ENCODE measurements around the gene SELENOK. TPM values are rescaled to one million over a fixed set of nuclear protein-coding genes. Genes with fewer than 3 reads are reported as not detected.

The SELENOK gene
- total and polyA plus RNA-seq, 2 of the 4 experiments (the other 2 are of a cell fraction) = 35.5 to 37.1 TPM

DNA sequence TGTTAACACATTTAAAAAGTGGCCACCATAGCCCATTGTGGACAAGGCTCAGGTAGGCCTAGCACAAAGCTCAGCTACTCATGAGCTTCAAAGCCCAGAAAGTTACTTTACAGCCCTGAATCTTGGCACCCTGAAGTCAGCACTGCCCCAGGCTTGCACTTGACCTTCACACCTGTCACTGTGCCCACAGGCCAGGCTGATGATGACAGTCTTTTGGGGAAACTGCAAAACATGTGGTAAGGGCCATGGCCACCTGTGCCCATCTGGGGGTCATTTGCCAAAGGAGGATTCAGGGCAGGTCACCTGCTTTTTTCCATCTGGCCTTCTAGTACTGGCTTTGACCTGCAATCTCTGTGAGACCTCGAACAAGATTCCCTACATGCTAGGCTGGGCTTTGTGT, 56.4 kb downstream of the SELENOK start:
- Histone ChIP-seq H2AK5ac (ENCODE audit: low read depth, low read length) (no peak overlapping the region), H3K9ac (ENCODE audit: low read depth, low read length) (no peak overlapping the region), H2AK9ac (replicated peaks; ENCODE audit: low read depth, low read length, poor library complexity) (no peak overlapping the region), H4K5ac (ENCODE audit: low read depth, low read length) (no peak overlapping the region), H4K8ac (ENCODE audit: low read depth in 2 of 2, low read length in 2 of 2) (no peak overlapping the region), H3K4ac (ENCODE audit: low read depth, low read length) (no peak overlapping the region), H3K4me2 (ENCODE audit: low read depth, low read length) (no peak overlapping the region), H3K18ac (ENCODE audit: low read depth, low read length) (no peak overlapping the region), H3K9me1 (ENCODE audit: insufficient read depth, low read length) (no peaks in the 10 kb centered on the region), H3K27ac (ENCODE audit: insufficient read depth, low read length) (no peak overlapping the region), H3K4me3 (ENCODE audit: insufficient read depth, low read depth, low read length) (no peak overlapping the region), H3K23ac (ENCODE audit: low read depth, low read length) (no peak overlapping the region), H2BK5ac (ENCODE audit: low read depth, low read length, poor library complexity, severe bottlenecking) (no peak overlapping the region), H2BK15ac (ENCODE audit: low read depth, low read length) (no peak overlapping the region), H2BK120ac (ENCODE audit: low read depth, low read length) (no peak overlapping the region), H3K79me1 (ENCODE audit: low read depth in 1 of 2, low read length in 2 of 2) (no peaks in the 10 kb centered on the region), H3K27me3 (ENCODE audit: control insufficient read depth, insufficient read depth, low read length) (no peaks in the 10 kb centered on the region; the same call in 1 of the 2 replicates), H3K56ac (ENCODE audit: extremely low read depth, insufficient read depth, low read length) (no peak overlapping the region), H3K9me3 (ENCODE audit: control insufficient read depth, insufficient read depth, low read length) (no peaks in the 10 kb centered on the region), H4K20me1 (ENCODE audit: insufficient read depth, low read length) (no peaks in the 10 kb centered on the region), H3K4me1 (ENCODE audit: control insufficient read depth, insufficient read depth, low read length) (no peaks in the 10 kb centered on the region), H2AFZ (replicated peaks; ENCODE audit: low read length, poor library complexity) (no peak overlapping the region), H4K91ac (ENCODE audit: insufficient read depth, low read depth, low read length) (no peak overlapping the region), H3K36me3 (ENCODE audit: control insufficient read depth, insufficient read depth, low read length) (no peaks in the 10 kb centered on the region), H2BK20ac (ENCODE audit: low read depth, low read length) (no peak overlapping the region), H3K14ac (replicated peaks; ENCODE audit: low read depth, low read length) (no peak overlapping the region)
- ChIA-PET POLR2A (ENCODE audit: unreplicated experiment) (no interaction called here), CTCF (interaction anchor here (0.6 kb wide), 1 partner anchor 446 kb away, joined by 3 read pairs; no protein-coding TSS in a partner anchor)
- intact Hi-C loops (cut with micrococcal nuclease) (no loop called here), dilution Hi-C loops (cut with HindIII; ENCODE audit: low sequenced_read_pairs, unreplicated experiment) (no loop called here), in situ Hi-C loops (cut with MboI; ENCODE audit: low sequenced_read_pairs) (no loop called here)
- ATAC-seq (ENCODE audit: low read depth) (no peak), DNase-seq (no peak)
- TF ChIP-seq CHD1 (IDR thresholded peaks at IDR 0.05; ENCODE audit: low read depth, low read length) (no peak), USF2 (IDR thresholded peaks at IDR 0.05; ENCODE audit: low read depth, low read length) (no peak), MAFK (IDR thresholded peaks at IDR 0.05; ENCODE audit: low read depth, low read length) (no peak), CEBPB (IDR thresholded peaks at IDR 0.05; ENCODE audit: low read depth, low read length) (no peak), MAZ (IDR thresholded peaks at IDR 0.05; ENCODE audit: borderline replicate concordance, low read depth, low read length) (no peak), NFE2L2 (IDR thresholded peaks at IDR 0.05; ENCODE audit: low read depth, low read length) (no peak), CTCF (conservative IDR thresholded peaks at IDR 0.05; ENCODE audit: low read depth, low read length) (no peak), MXI1 (IDR thresholded peaks at IDR 0.05; ENCODE audit: borderline replicate concordance, low read depth, low read length) (no peak), FOS (IDR thresholded peaks at IDR 0.05; ENCODE audit: low read depth, low read length) (no peak), RCOR1 (IDR thresholded peaks at IDR 0.05; ENCODE audit: insufficient replicate concordance, low read length) (no peak), BHLHE40 (IDR thresholded peaks at IDR 0.05; ENCODE audit: low read depth, low read length) (no peak), POLR2A (IDR thresholded peaks at IDR 0.05; ENCODE audit: low read depth, low read length) (no peak), RAD21 (IDR thresholded peaks at IDR 0.05; ENCODE audit: low read length) (no peak), SMC3 (IDR thresholded peaks at IDR 0.05; ENCODE audit: low read depth, low read length) (no peak), RFX5 (IDR thresholded peaks at IDR 0.05; ENCODE audit: low read depth, low read length) (no peak)
- TF ChIP-seq, protein P1, sequence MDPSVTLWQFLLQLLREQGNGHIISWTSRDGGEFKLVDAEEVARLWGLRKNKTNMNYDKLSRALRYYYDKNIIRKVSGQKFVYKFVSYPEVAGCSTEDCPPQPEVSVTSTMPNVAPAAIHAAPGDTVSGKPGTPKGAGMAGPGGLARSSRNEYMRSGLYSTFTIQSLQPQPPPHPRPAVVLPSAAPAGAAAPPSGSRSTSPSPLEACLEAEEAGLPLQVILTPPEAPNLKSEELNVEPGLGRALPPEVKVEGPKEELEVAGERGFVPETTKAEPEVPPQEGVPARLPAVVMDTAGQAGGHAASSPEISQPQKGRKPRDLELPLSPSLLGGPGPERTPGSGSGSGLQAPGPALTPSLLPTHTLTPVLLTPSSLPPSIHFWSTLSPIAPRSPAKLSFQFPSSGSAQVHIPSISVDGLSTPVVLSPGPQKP (IDR thresholded peaks at IDR 0.05; ENCODE audit: borderline replicate concordance, low read depth, low read length) = no peak
- WGBS, 2 experiments (ENCODE audit: extremely low coverage in 2 of 2, insufficient read length in 1 of 2) = no CpG with 5 or more reads among the region's 1 CpG
- BruUV-seq (replicated peaks) = no TSS peak

Data from IMR-90 (cell line).